ENCODE measurements around the gene THSD4.

The THSD4 gene

DNA sequence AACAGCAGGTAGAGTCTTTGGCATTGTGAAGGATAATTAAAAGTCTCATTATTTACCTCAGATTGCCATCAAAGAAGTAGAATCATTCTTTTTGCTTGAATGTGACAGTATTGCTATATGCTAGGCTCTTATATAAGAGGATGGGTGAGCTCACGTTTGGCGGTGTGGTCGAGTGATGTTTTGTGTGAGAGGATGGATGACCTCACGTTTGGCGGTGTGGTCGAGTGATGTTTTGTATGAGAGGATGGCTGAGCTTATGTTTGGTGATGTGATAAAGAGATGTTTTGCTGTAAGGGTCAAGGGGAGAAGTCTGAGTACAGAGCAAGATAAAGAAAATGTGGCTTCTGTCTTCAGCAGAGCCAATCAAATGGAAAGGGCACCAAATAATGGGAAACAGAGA, 395.5 kb downstream of the THSD4 start:
- H3K4me1 ChIP-seq (ENCODE audit: control insufficient read depth, insufficient read depth, low read length), result no peaks in the 10 kb centered on the region
- no peak overlapping the region for H3K4me2 ChIP-seq (ENCODE audit: low read length)
- H3K9me3 ChIP-seq (replicated peaks; ENCODE audit: low read length), result no peaks in the 10 kb centered on the region
- no peaks in the 10 kb centered on the region for H3K27me3 ChIP-seq (ENCODE audit: control insufficient read depth, insufficient read depth, low read length)
- no peak overlapping the region for H3K9ac ChIP-seq (ENCODE audit: low read depth, low read length)
- no peak overlapping the region for H3K4me3 ChIP-seq (ENCODE audit: low read length)
- H3K36me3 ChIP-seq (ENCODE audit: insufficient read depth, low read length), result no peaks in the 10 kb centered on the region

DNA sequence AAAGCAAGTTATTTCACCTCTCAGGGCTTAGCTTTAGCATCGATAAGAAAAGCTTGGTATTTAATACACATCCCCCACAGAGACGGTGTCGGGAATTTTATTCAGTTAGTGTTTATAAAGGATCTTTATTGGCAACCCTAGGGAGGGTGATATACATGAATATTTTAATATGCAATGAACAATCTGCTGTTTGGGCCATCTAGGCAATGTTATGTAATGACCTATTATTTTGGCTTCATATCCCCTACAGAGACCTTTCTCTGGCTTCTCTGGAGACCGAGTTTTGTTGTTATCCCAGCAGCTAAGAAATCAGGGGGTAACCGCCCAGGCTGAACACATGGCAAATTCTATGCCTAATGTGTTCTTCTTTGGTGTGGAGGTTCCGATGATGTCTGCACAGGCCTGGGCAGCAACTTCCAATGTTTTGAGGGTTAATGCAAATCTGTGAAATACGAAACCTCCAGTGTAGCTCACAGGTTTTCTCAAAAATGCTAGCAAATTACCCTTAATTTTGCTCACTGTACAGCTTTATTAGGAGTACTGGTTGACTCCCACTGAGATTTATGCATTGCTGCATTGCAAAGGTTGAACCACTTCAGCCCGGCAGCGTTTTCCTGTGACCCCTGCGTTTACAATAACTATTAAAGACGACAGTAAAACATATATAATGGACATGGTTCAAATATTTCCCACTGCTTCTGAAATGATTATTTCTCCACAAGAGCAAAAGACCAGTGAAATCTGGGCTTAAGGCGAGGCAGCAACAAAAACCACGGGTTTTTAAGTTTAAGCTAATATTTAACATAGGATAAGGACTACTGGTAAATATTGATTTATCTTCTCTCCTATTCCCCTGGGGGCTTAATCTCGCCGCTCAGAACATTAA, 396.8 kb downstream of the THSD4 start:
- Histone ChIP-seq H3K4me1 (ENCODE audit: control insufficient read depth, insufficient read depth, low read length) (no peaks in the 10 kb centered on the region), H3K9me3 (replicated peaks; ENCODE audit: low read length) (no peaks in the 10 kb centered on the region), H3K27me3 (ENCODE audit: control insufficient read depth, insufficient read depth, low read length) (no peaks in the 10 kb centered on the region), H3K4me2 (ENCODE audit: low read length) (no peak overlapping the region), H3K36me3 (ENCODE audit: insufficient read depth, low read length) (no peaks in the 10 kb centered on the region), H3K4me3 (ENCODE audit: low read length) (no peak overlapping the region), H3K9ac (ENCODE audit: low read depth, low read length) (no peak overlapping the region)

DNA sequence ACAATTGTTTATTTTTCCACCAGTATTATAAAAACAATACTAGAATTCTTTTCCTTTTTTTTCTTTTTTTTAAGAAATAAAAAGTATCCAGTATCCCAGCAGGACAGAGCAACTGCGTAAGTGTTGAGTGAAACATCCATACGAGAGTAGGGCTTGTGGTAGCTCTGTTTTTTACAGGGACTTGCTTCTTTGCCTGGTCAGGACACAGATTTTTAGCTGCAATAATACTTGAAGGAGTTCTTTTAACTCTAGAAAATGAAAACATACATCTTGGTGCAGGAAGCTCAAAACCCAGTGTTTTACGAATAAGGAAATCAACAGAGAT, 397.4 kb downstream of the THSD4 start:
- Histone ChIP-seq H3K36me3 (ENCODE audit: insufficient read depth, low read length) (no peaks in the 10 kb centered on the region), H3K27me3 (ENCODE audit: control insufficient read depth, insufficient read depth, low read length) (no peaks in the 10 kb centered on the region), H3K4me1 (ENCODE audit: control insufficient read depth, insufficient read depth, low read length) (no peaks in the 10 kb centered on the region), H3K9me3 (replicated peaks; ENCODE audit: low read length) (no peaks in the 10 kb centered on the region), H3K9ac (ENCODE audit: low read depth, low read length) (no peak overlapping the region), H3K4me3 (ENCODE audit: low read length) (no peak overlapping the region), H3K4me2 (ENCODE audit: low read length) (no peak overlapping the region)

DNA sequence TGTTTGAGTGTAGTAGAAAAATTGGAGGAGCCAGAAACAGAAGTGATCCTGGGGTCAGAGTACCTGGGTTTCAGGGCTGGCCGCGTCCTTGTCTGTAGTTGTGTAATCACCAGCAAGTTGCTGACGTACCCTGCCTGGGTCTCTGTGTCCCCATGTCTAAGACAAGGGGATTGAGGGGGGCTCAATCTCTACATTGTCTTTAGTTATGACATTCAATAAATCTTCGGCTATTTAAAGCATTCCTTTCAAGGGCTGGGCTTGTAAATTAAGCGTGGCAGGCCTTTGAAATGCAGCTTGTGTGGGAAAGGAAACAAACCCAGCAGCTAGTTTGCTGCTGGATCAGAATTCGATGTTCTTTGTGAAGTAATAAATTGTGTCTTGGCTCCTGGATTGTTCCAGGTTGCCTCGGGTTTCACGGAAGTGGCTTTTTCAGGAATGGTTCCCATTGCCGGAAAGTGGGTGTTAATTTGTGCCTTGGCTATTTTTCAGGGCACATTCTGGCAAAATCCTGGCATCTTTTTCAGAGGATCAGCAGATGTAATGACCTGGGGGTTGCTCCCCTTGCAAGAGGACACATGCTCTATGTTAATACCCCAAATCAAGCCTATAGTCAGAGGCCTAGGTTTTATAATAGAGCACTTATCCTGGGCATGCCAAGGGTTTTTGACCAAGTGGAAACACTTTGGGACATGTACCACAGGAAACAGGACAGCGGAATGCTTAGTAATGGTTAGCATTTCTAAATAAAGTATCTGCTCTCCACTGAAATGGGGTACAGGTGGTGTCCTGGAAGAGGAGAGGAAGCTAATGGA, 400.3 kb downstream of the THSD4 start:
- no peaks in the 10 kb centered on the region for H3K27me3 ChIP-seq (ENCODE audit: control insufficient read depth, insufficient read depth, low read length)
- H3K4me3 ChIP-seq (ENCODE audit: low read length), result no peak overlapping the region
- H3K4me1 ChIP-seq (ENCODE audit: control insufficient read depth, insufficient read depth, low read length), result no peaks in the 10 kb centered on the region
- no peak overlapping the region for H3K4me2 ChIP-seq (ENCODE audit: low read length)
- no peaks in the 10 kb centered on the region for H3K36me3 ChIP-seq (ENCODE audit: insufficient read depth, low read length)
- H3K9me3 ChIP-seq (replicated peaks; ENCODE audit: low read length), result no peaks in the 10 kb centered on the region
- H3K9ac ChIP-seq (ENCODE audit: low read depth, low read length), result no peak overlapping the region

DNA sequence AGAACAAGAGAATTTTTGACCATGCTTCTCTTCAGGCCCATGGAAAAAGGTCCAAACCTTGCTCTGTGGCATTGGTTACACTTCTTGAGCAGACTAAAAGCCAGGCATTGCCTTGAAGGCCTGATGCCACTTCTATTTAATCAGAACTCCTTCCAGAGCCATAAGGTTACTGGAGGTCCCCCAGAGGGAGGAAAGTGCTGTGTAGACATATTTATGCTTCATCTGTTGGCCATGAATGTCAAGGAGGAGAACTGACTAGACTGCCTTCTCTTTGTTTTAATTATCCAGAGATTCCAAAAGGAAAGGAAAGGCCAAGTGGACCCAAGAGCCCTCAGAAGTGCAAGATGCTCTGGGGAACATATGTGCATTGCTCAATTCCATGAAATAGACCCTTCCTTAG, 402.5 kb downstream of the THSD4 start:
- Histone ChIP-seq H3K4me3 (ENCODE audit: low read length) (no peak overlapping the region), H3K27me3 (ENCODE audit: control insufficient read depth, insufficient read depth, low read length) (no peaks in the 10 kb centered on the region), H3K4me1 (ENCODE audit: control insufficient read depth, insufficient read depth, low read length) (no peaks in the 10 kb centered on the region), H3K36me3 (ENCODE audit: insufficient read depth, low read length) (no peaks in the 10 kb centered on the region), H3K9ac (ENCODE audit: low read depth, low read length) (no peak overlapping the region), H3K9me3 (replicated peaks; ENCODE audit: low read length) (no peaks in the 10 kb centered on the region), H3K4me2 (ENCODE audit: low read length) (no peak overlapping the region)

DNA sequence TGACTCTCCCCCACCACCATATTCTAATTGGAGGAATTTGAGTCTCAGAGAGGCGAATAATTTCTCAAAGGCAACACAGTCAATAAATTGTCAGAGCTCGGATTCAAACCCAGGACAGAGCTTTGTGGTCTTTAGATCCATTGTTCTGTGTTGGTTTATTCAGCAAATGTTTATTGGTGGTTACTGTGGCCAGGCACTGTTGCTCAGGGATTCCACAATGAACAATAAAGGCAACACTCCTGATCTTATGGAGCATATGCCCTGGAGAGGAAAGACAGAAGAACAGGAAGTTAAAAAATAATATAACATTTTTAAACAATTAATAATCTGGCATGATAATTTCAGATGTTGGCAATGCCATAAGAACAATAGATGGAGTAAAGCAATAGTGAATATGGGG, 403.4 kb downstream of the THSD4 start:
- H3K9ac ChIP-seq (ENCODE audit: low read depth, low read length), result no peak overlapping the region
- no peak overlapping the region for H3K4me2 ChIP-seq (ENCODE audit: low read length)
- no peaks in the 10 kb centered on the region for H3K4me1 ChIP-seq (ENCODE audit: control insufficient read depth, insufficient read depth, low read length)
- H3K27me3 ChIP-seq (ENCODE audit: control insufficient read depth, insufficient read depth, low read length), result no peaks in the 10 kb centered on the region
- no peaks in the 10 kb centered on the region for H3K36me3 ChIP-seq (ENCODE audit: insufficient read depth, low read length)
- H3K4me3 ChIP-seq (ENCODE audit: low read length), result no peak overlapping the region
- no peaks in the 10 kb centered on the region for H3K9me3 ChIP-seq (replicated peaks; ENCODE audit: low read length)

DNA sequence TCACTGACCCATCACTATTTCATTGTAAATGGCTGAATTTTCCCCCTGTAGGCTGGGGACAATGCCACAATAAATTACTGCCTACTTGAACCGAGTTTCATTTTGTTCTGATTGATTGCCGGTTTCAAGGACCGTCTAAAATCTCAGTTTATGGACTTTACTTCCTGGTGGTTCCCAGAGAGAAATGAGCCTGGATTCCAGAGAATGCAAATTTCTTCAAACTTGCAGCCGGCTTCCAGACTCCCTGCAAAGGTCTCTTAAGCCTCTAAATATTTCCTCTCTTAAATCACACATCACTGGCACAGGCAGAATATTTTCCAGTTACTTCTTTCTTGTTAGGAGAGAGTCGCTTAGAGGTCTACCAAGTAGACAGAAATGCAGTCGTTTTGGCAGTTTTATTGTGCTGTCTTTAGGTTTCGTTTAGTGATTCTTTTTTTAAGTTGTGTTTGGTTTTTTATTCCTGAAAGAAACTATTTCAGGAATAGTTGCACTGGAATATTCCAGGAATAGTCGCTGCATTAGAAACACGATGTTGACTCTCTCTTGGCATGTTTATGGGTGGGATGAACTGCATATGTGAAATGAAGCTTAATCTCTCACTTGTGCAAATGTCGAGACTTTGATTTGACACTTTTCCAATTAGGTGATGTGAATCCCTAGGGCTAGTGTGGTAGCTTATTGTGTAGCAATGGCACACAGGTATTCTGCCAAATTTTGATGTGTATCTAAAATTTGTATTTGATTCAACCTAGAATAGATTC, 411.0 kb downstream of the THSD4 start:
- Histone ChIP-seq H3K4me2 (ENCODE audit: low read length) (peak overlapping the region; percentile 50), H3K4me3 (ENCODE audit: low read length) (peak overlapping the region; percentile 13), H3K36me3 (ENCODE audit: insufficient read depth, low read length) (no peaks in the 10 kb centered on the region), H3K9me3 (replicated peaks; ENCODE audit: low read length) (no peaks in the 10 kb centered on the region), H3K27me3 (ENCODE audit: control insufficient read depth, insufficient read depth, low read length) (no peaks in the 10 kb centered on the region), H3K4me1 (ENCODE audit: control insufficient read depth, insufficient read depth, low read length) (no peaks in the 10 kb centered on the region), H3K9ac (ENCODE audit: low read depth, low read length) (no peak overlapping the region)

DNA sequence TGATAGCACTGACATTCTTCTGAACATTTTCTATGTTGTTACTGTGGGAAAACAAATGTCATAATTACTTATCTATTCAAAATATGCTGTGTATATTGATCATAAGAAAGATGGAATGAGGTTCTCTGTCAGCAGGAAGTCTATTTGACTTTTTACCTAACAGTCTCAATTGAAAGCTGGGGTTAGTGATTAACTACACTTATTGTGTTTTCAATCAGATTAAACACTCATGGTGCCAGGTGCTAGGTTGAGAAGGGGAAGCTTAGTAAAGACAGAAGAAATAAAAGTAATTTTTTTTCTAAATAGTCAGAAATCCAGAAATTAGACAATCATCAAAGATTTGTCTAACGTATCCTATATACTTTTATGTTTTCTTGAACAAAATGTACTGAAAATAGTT, 414.1 kb downstream of the THSD4 start:
- Histone ChIP-seq H3K4me2 (ENCODE audit: low read length) (no peak overlapping the region), H3K36me3 (ENCODE audit: insufficient read depth, low read length) (no peaks in the 10 kb centered on the region), H3K4me1 (ENCODE audit: control insufficient read depth, insufficient read depth, low read length) (no peaks in the 10 kb centered on the region), H3K9me3 (replicated peaks; ENCODE audit: low read length) (no peaks in the 10 kb centered on the region), H3K9ac (ENCODE audit: low read depth, low read length) (no peak overlapping the region), H3K4me3 (ENCODE audit: low read length) (no peak overlapping the region), H3K27me3 (ENCODE audit: control insufficient read depth, insufficient read depth, low read length) (no peaks in the 10 kb centered on the region)

DNA sequence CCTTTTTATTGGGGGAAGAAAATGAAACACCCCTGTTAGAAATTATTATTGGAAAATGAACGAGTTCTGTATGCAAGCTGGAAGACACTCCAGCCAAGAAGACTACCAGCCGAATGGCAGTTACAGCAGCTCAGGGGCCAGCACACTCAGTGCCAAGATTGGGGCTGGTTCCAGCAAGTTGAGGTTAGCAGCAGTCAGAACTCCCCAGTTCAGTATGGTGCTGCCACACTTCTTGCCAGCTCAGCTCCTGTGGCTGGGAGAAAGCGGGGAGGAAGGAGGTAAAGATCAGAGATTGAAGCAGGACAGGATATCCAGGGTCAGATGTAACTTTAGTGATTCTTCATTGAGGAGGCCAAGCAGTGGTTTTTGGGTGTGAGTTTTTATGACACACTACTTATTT, 414.8 kb downstream of the THSD4 start:
- Histone ChIP-seq H3K9ac (ENCODE audit: low read depth, low read length) (no peak overlapping the region), H3K27me3 (ENCODE audit: control insufficient read depth, insufficient read depth, low read length) (no peaks in the 10 kb centered on the region), H3K4me1 (ENCODE audit: control insufficient read depth, insufficient read depth, low read length) (no peaks in the 10 kb centered on the region), H3K9me3 (replicated peaks; ENCODE audit: low read length) (no peaks in the 10 kb centered on the region), H3K4me2 (ENCODE audit: low read length) (no peak overlapping the region), H3K4me3 (ENCODE audit: low read length) (no peak overlapping the region), H3K36me3 (ENCODE audit: insufficient read depth, low read length) (no peaks in the 10 kb centered on the region)

DNA sequence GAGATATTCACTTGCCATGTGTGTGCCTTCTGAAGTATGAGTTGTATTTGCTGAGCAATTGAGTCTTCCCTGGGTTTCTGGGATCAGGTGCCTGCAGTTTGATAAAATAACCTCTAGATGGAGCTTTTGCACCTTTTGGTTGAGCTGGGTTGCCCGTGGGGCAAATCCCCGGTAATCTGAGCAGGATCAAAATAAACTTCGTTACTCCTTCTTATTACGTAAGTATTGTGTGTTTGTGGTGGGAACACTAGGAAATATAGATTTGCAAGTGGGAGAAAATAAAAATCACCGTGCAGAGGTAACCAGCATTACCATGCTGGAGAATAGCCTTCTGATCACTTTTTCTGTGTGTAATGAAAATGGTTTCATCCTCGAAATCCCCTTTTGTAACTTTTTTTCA, 417.7 kb downstream of the THSD4 start:
- no peak overlapping the region for H3K4me3 ChIP-seq (ENCODE audit: low read length)

DNA sequence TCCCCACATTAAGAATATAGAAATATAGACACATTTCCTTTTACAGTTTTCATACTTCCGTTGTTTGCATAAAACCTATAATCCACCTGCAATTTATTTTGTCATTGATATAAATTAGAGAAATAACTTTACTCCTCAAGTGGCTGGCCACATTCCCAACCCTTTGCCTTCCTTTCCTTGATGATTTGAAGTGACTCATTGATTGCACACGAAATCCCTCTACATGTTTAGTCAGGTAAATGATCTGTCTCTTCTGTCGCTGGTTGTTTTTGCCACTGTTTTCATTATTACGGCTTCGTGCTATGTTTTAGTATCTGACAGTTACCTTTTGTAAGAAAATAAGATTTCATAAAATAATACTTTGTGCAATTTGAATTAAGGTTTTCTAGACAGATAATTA, 422.9 kb downstream of the THSD4 start:
- Histone ChIP-seq H3K9ac (ENCODE audit: low read depth, low read length) (no peak overlapping the region), H3K4me3 (ENCODE audit: low read length) (no peak overlapping the region), H3K9me3 (replicated peaks; ENCODE audit: low read length) (no peaks in the 10 kb centered on the region), H3K4me2 (ENCODE audit: low read length) (no peak overlapping the region), H3K36me3 (ENCODE audit: insufficient read depth, low read length) (no peaks in the 10 kb centered on the region), H3K4me1 (ENCODE audit: control insufficient read depth, insufficient read depth, low read length) (no peaks in the 10 kb centered on the region), H3K27me3 (ENCODE audit: control insufficient read depth, insufficient read depth, low read length) (no peaks in the 10 kb centered on the region)

More for the DNA sequence above, 417.7 kb downstream of the THSD4 start:
- H3K9me3 ChIP-seq (replicated peaks; ENCODE audit: low read length), result no peaks in the 10 kb centered on the region
- H3K9ac ChIP-seq (ENCODE audit: low read depth, low read length), result no peak overlapping the region
- no peak overlapping the region for H3K4me2 ChIP-seq (ENCODE audit: low read length)
- no peaks in the 10 kb centered on the region for H3K36me3 ChIP-seq (ENCODE audit: insufficient read depth, low read length)
- H3K4me1 ChIP-seq (ENCODE audit: control insufficient read depth, insufficient read depth, low read length), result no peaks in the 10 kb centered on the region
- no peaks in the 10 kb centered on the region for H3K27me3 ChIP-seq (ENCODE audit: control insufficient read depth, insufficient read depth, low read length)

Data from skeletal muscle satellite cell (primary cell).